Esophagus muscularis mucosa (tissue), 4 donors: ENCODE measurements around the gene FGD5. TPM values are rescaled to one million over a fixed set of nuclear protein-coding genes. Genes with fewer than 3 reads are reported as not detected.

ENCODE experiments used
- DNase-seq: peaks from one replicate; pipeline ENCODE4 v3.0.0-alpha.2; 2017; ENCODE audit errors: extremely low spot score
- H3K27ac ChIP-seq, 4 donors: fragments of 200-600 bp; sonication (generic); replicated peaks in 1 of 4; 1 replicate in 3 of 4; 2 replicates in 1 of 4; pipeline ENCODE4 v1.5.1; 2016 to 2019; ENCODE audit warnings: mild to moderate bottlenecking in 1 of 4
- H3K27me3 ChIP-seq, 4 donors: fragments of 200-600 bp; sonication (generic); one replicate each; pipeline versions ENCODE4 v1.5.1 to v1.6.0; 2016 to 2019
- H3K36me3 ChIP-seq, 4 donors: fragments of 200-600 bp; sonication (generic); one replicate each; pipeline ENCODE4 v1.5.1; 2016 to 2019
- H3K4me1 ChIP-seq, 4 donors: fragments of 200-600 bp; sonication (generic); one replicate each; pipeline ENCODE4 v1.5.1; 2016 to 2019
- H3K4me3 ChIP-seq, 4 donors: fragments of 200-600 bp; sonication (generic); 1 replicate in 2 of 4; 2 replicates in 2 of 4; pipeline ENCODE4 v1.5.1; 2016 to 2019; ENCODE audit warnings: mild to moderate bottlenecking in 4 of 4, moderate library complexity in 1 of 4
- H3K9me3 ChIP-seq, 4 donors: fragments of 200-600 bp; sonication (generic); 1 replicate in 3 of 4; 2 replicates in 1 of 4; pipeline ENCODE4 v1.5.1; 2016 to 2019
- CTCF ChIP-seq, 3 experiments: fragments of 200-600 bp in 2 of 3; fragments of 450-650 bp in 1 of 3; sonication (generic) in 2 of 3; IDR thresholded peaks; one replicate each; pipeline ENCODE4 v1.5.1; 2017 to 2019; ENCODE audit warnings: antibody characterized with exemption in 3 of 3, mild to moderate bottlenecking in 2 of 3, moderate library complexity in 1 of 3
- EP300 ChIP-seq: sonication (generic); formaldehyde crosslinking; IDR thresholded peaks from one replicate; pipeline ENCODE4 v1.6.1; 2017; ENCODE audit warnings: antibody characterized with exemption
- POLR2A ChIP-seq: fragments of 450-650 bp; IDR thresholded peaks from one replicate; pipeline ENCODE4 v1.6.1; 2017; ENCODE audit warnings: antibody characterized with exemption, moderate library complexity, mild to moderate bottlenecking, low read depth
- POLR2AphosphoS5 ChIP-seq, 2 donors: sonication (generic); formaldehyde crosslinking; IDR thresholded peaks; one replicate each; pipeline ENCODE4 v1.6.1; 2017; ENCODE audit warnings: antibody characterized with exemption in 2 of 2
- WGBS: methylation state at CpG from one replicate; pipeline ENCODE4 v1.1.5; 2018; 5-methylcytosine and 5-hydroxymethylcytosine counted together
- intact Hi-C: fragments of 100-400 bp; cut with DNase I; formaldehyde crosslinking; loops from one replicate; pipeline ENCODE4 v1.15.1; 2023
- total RNA-seq, 4 donors: library from RNA; depleted of rRNA; stranded (reverse); fragments of >200 nt; gene quantifications; one replicate each; pipeline versions ENCODE4 v1.1.0 to v1.2.1, GENCODE V29; 2016

Gene FGD5, protein sequence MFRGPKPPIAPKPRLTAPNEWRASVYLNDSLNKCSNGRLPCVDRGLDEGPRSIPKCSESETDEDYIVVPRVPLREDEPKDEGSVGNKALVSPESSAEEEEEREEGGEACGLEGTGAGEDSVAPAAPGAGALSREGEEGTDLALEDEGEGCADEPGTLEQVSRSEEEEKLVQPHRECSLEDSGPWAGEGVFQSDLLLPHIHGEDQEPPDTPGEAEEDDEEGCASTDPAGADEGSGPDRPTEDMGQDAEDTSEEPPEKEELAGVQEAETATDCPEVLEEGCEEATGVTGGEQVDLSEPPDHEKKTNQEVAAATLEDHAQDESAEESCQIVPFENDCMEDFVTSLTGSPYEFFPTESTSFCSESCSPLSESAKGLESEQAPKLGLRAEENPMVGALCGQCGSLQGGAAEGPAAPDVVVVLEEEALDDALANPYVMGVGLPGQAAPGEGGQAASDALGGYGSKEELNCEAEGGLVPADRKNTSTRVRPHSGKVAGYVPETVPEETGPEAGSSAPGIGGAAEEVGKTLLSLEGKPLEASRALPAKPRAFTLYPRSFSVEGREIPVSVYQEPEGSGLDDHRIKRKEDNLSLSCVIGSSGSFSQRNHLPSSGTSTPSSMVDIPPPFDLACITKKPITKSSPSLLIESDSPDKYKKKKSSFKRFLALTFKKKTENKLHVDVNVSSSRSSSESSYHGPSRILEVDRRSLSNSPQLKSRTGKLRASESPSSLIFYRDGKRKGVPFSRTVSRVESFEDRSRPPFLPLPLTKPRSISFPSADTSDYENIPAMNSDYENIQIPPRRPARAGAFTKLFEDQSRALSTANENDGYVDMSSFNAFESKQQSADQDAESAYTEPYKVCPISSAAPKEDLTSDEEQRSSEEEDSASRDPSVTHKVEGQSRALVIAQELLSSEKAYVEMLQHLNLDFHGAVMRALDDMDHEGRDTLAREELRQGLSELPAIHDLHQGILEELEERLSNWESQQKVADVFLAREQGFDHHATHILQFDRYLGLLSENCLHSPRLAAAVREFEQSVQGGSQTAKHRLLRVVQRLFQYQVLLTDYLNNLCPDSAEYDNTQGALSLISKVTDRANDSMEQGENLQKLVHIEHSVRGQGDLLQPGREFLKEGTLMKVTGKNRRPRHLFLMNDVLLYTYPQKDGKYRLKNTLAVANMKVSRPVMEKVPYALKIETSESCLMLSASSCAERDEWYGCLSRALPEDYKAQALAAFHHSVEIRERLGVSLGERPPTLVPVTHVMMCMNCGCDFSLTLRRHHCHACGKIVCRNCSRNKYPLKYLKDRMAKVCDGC (N-terminal part only)
- 10 to 100 TPM; 15.4 to 21.1 (median 16.1) TPM for total RNA-seq

DNA sequence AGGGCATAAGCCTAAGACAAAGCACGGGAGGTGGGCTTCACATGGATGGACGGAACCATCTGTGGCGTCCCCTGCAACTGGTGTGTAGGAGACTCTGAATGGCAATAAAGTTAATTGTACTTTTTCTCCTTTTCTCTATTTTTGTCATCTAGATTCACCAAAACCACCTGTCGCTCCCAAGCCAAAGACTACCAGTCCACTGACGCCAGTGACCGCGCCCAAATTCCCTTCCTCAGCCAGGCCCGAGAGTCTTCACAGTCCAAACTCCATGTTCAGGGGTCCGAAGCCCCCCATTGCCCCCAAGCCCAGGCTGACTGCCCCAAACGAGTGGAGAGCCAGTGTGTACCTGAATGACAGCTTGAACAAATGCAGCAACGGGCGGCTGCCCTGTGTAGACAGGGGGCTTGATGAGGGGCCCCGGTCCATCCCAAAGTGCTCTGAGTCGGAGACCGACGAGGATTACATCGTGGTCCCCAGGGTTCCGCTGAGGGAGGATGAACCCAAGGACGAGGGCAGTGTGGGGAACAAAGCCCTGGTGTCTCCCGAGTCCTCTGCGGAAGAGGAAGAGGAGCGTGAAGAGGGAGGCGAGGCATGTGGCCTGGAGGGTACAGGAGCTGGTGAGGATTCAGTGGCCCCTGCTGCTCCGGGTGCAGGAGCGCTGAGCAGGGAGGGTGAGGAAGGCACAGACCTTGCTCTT, at the start of gene FGD5:
TSS of gene FGD5 (plus strand) at position 159 of the 697 bp plus-strand sequence. CDS start at position 269, 110 bp downstream.
- intact Hi-C loops: no loop called here
- Histone ChIP-seq H3K27ac (no peak within 1 kb of the TSS), H3K27me3 (peaks cover 0 to 11% (median 0%) of the 10 kb centered on the region in 4 donors), H3K4me3 (no peak within 1 kb of the TSS), H3K4me1 (peaks cover 9 to 32% (median 24%) of the 10 kb centered on the region in 4 donors), H3K9me3 (no peaks in the 10 kb centered on the region), H3K36me3 (peaks cover 0 to 29% (median 14%) of the 10 kb centered on the region in 4 donors)
- WGBS: 89% methylated on average over 22 of the region's 25 CpGs
- no peak for TF ChIP-seq POLR2A
- no peak for TF ChIP-seq CTCF (IDR thresholded peaks at IDR 0.05)
- no peak for TF ChIP-seq POLR2AphosphoS5 (IDR thresholded peaks at IDR 0.05)
- no peak for TF ChIP-seq EP300
- DNase-seq: no peak

- intact Hi-C loops: no loop called here
- no peaks in the 10 kb centered on the region for H3K9me3 ChIP-seq
- H3K27ac ChIP-seq: no peak overlapping the region
- 91% methylated on average over 10 of the region's 11 CpGs for WGBS
- H3K36me3 ChIP-seq: no peaks in the 10 kb centered on the region
- no peak overlapping the region for H3K4me3 ChIP-seq
- peak; percentile 75 for DNase-seq
- no peaks in the 10 kb centered on the region for H3K4me1 ChIP-seq
- TF ChIP-seq CTCF (IDR thresholded peaks at IDR 0.05) (no peak), POLR2AphosphoS5 (IDR thresholded peaks at IDR 0.05) (no peak), POLR2A (no peak), EP300 (no peak)
- H3K27me3 ChIP-seq: no peaks in the 10 kb centered on the region
Measured at GRCh38 chr3:14769544-14770325, 49.0 kb upstream of the FGD5 start.

- TF ChIP-seq EP300 (no peak), CTCF (IDR thresholded peaks at IDR 0.05) (no peak), POLR2A (no peak), POLR2AphosphoS5 (IDR thresholded peaks at IDR 0.05) (no peak)
- no peaks in the 10 kb centered on the region for H3K9me3 ChIP-seq
- DNase-seq: no peak
- no peak overlapping the region for H3K27ac ChIP-seq
- intact Hi-C loops: no loop called here
- 96% methylated on average over 7 of the region's 7 CpGs for WGBS
- H3K27me3 ChIP-seq: no peaks in the 10 kb centered on the region
- no peak overlapping the region for H3K4me3 ChIP-seq
- H3K4me1 ChIP-seq: no peaks in the 10 kb centered on the region
- H3K36me3 ChIP-seq: no peaks in the 10 kb centered on the region
Measured at GRCh38 chr3:14770591-14770990, 48.2 kb upstream of the FGD5 start.
